HG03039 (cell line): Measurements from ENCODE around the gene NLN.
"Not testable (repeated sequence)": the region's sequence is repeated elsewhere in the genome, so short reads cannot be mapped to it uniquely, and the experiment has no call there.

Experiments used
- ATAC-seq: cut with Tn5 transposase; IDR thresholded peaks from one replicate; pipeline ENCODE4 v1.9.1; 2021; ENCODE audit warnings: mild to moderate bottlenecking, moderate library complexity; ENCODE audit not compliant: unreplicated experiment

Gene NLN

GRCh38 chr5:65769539-65769938 is 47.5 kb downstream of the NLN start:
- ATAC-seq = no peak

GRCh38 chr5:65771266-65771665 is 49.3 kb downstream of the NLN start:
- ATAC-seq = no peak

- not testable (repeated sequence) for ATAC-seq
These were observed 51.0 kb downstream of the NLN start for GRCh38 chr5:65772963-65773362.

- no peak for ATAC-seq
These were observed 52.3 kb downstream of the NLN start for GRCh38 chr5:65774346-65774745.

- ATAC-seq = no peak
These were observed 53.5 kb downstream of the NLN start for GRCh38 chr5:65775476-65775875.

GRCh38 chr5:65776441-65777141 is 54.6 kb downstream of the NLN start:
- no peak for ATAC-seq

- no peak for ATAC-seq
These were observed 56.1 kb downstream of the NLN start for GRCh38 chr5:65778126-65778525.

- ATAC-seq = no peak
These were observed 57.6 kb downstream of the NLN start for GRCh38 chr5:65779643-65780042.

GRCh38 chr5:65788296-65788695 is 66.3 kb downstream of the NLN start:
- not testable (repeated sequence) for ATAC-seq

- no peak for ATAC-seq
These were observed 68.6 kb downstream of the NLN start for GRCh38 chr5:65790371-65791163.

GRCh38 chr5:65791712-65792673 is 70.0 kb downstream of the NLN start:
- no peak for ATAC-seq

GRCh38 chr5:65796269-65796668 is 74.3 kb downstream of the NLN start:
- ATAC-seq = no peak

- no peak for ATAC-seq
These were observed 74.8 kb downstream of the NLN start for GRCh38 chr5:65796751-65797316.

- no peak for ATAC-seq
These were observed 75.5 kb downstream of the NLN start for GRCh38 chr5:65797481-65797880.

GRCh38 chr5:65799857-65800256 is 77.9 kb downstream of the NLN start:
- ATAC-seq = no peak

GRCh38 chr5:65800775-65801174 is 78.8 kb downstream of the NLN start:
- ATAC-seq = no peak

GRCh38 chr5:65801352-65801783 is 79.4 kb downstream of the NLN start:
- ATAC-seq = no peak

GRCh38 chr5:65802080-65802479 is 80.1 kb downstream of the NLN start:
- ATAC-seq = no peak

GRCh38 chr5:65802820-65803219 is 80.8 kb downstream of the NLN start:
- no peak for ATAC-seq

- no peak for ATAC-seq
These were observed 81.8 kb downstream of the NLN start for GRCh38 chr5:65803699-65804391.
